ENCODE results near the gene STOML1.
"Not testable (repeated sequence)": the region's sequence is repeated elsewhere in the genome, so short reads cannot be mapped to it uniquely, and the experiment has no call there.

Gene STOML1

DNA sequence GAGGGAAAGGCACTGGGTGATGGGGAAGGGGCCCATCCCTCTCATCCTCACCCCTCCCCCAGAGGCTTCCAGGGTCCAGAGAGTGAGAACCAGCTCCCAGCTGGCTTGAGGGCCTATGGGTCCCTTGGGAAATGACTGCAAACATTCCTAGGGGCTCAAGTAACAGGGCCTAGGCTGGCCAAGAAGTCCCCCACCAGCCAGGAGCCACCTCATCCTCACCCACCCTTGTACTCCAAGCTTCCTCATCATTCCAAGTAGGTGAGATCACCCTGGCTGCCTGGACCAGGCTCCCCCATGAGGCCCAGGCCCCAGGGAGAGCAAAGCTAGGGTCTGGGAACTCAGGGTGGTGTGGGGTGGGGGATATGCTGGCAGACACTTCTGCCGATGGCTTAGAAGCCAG lies 51.1 kb downstream of the STOML1 start:
- TF ChIP-seq, protein P1, sequence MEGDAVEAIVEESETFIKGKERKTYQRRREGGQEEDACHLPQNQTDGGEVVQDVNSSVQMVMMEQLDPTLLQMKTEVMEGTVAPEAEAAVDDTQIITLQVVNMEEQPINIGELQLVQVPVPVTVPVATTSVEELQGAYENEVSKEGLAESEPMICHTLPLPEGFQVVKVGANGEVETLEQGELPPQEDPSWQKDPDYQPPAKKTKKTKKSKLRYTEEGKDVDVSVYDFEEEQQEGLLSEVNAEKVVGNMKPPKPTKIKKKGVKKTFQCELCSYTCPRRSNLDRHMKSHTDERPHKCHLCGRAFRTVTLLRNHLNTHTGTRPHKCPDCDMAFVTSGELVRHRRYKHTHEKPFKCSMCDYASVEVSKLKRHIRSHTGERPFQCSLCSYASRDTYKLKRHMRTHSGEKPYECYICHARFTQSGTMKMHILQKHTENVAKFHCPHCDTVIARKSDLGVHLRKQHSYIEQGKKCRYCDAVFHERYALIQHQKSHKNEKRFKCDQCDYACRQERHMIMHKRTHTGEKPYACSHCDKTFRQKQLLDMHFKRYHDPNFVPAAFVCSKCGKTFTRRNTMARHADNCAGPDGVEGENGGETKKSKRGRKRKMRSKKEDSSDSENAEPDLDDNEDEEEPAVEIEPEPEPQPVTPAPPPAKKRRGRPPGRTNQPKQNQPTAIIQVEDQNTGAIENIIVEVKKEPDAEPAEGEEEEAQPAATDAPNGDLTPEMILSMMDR (IDR thresholded peaks at IDR 0.05; ENCODE audit: control insufficient read depth, extremely low read depth, insufficient read depth) = no peak
- no peak for DNase-seq (ENCODE audit: low read depth)
- no peak overlapping the region for H3K4me3 ChIP-seq (ENCODE audit: low read depth, low read length)

GRCh38 chr15:73940061-73940981 lies 51.8 kb downstream of the STOML1 start:
- no peak for DNase-seq (ENCODE audit: low read depth)
- TF ChIP-seq, protein P1 (IDR thresholded peaks at IDR 0.05; ENCODE audit: control insufficient read depth, extremely low read depth, insufficient read depth) = no peak
- H3K4me3 ChIP-seq (ENCODE audit: low read depth, low read length) = no peak overlapping the region

DNA sequence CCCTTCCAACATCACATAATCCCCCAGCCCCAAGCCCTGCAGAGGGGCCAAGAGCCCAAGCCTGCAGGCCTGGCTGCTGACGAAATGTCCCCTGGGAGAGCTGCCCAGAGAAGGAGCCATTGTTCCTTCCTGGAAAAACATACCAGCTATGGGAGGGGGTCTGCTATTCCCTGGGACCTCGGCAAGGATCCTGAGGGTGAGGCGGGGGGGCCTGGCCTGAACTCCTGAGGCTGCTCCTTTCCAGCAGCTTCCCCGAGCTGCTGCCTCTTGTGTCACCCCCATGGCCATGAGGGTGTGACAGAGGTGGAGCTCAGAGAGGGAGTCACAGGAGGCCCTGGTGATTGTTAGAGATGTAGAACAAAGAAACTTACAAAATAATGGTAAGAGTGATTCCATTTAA lies 53.0 kb downstream of the STOML1 start:
- TF ChIP-seq, protein P1 (IDR thresholded peaks at IDR 0.05; ENCODE audit: control insufficient read depth, extremely low read depth, insufficient read depth) = no peak
- no peak overlapping the region for H3K4me3 ChIP-seq (ENCODE audit: low read depth, low read length)
- DNase-seq (ENCODE audit: low read depth) = no peak

DNA sequence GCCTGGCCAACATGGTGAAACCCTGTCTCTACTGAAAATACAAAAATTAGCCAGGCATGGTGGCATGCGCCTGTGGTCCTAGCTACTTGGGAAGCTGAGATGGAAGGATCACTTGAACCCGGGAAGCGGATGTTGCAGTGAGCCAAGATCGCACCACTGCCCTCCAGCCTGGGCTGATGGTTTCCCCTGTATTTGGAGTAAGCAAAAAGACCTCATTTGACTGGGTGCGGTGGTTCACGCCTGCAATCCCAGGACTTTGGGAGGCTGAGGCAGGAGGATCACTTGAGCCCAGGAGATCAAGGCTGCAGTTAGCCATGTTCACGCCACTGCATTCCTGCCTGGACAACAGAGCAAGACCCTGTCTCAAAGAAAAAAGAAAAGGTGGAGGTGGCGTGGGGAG lies 53.6 kb downstream of the STOML1 start:
- DNase-seq (ENCODE audit: low read depth); H3K4me3 ChIP-seq (ENCODE audit: low read depth, low read length): not testable (repeated sequence)

DNA sequence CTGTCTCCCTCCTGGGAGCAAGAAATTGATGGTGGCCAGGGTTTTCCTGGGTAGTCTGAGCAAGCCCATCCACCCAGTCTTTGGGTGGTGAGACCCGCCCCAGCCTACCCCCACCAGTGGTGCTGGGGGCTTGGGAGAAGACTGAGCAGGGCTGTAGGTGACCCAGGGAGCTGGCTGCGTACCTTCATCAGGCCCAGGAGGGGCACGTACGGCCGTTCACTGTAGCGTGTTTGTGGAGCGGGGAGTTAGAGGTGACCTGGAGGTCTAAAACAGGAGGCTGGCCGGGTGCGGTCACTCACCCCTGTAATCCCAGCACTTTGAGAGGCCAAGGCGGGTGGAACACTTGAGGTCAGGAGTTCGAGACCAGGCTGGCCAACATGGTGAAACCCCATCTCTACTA lies 54.4 kb downstream of the STOML1 start:
- DNase-seq (ENCODE audit: low read depth) = no peak
- no peak overlapping the region for H3K4me3 ChIP-seq (ENCODE audit: low read depth, low read length)
- TF ChIP-seq, protein P1 (IDR thresholded peaks at IDR 0.05; ENCODE audit: control insufficient read depth, extremely low read depth, insufficient read depth) = no peak

DNA sequence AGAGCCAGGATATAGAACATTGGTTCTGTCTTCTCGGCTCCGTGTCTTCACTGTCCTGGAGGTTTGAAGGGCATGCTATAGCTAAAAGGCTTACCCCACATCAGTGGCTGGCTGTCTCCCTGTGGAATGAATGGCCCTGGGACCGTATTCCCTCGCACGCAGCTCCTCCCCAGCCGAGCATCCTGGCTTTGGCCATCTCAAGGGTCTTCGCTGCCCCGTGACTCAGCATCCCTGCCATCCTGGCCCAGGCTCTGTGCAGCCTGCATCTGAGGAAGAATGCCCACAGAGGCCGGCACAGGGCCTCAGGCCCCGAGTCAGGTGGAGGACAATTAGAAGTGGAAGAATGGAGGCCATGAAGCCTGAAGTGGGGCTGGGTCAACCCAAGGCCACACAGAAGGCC lies 54.8 kb downstream of the STOML1 start:
- H3K4me3 ChIP-seq (ENCODE audit: low read depth, low read length) = no peak overlapping the region
- no peak for DNase-seq (ENCODE audit: low read depth)
- TF ChIP-seq, protein P1 (IDR thresholded peaks at IDR 0.05; ENCODE audit: control insufficient read depth, extremely low read depth, insufficient read depth) = no peak

DNA sequence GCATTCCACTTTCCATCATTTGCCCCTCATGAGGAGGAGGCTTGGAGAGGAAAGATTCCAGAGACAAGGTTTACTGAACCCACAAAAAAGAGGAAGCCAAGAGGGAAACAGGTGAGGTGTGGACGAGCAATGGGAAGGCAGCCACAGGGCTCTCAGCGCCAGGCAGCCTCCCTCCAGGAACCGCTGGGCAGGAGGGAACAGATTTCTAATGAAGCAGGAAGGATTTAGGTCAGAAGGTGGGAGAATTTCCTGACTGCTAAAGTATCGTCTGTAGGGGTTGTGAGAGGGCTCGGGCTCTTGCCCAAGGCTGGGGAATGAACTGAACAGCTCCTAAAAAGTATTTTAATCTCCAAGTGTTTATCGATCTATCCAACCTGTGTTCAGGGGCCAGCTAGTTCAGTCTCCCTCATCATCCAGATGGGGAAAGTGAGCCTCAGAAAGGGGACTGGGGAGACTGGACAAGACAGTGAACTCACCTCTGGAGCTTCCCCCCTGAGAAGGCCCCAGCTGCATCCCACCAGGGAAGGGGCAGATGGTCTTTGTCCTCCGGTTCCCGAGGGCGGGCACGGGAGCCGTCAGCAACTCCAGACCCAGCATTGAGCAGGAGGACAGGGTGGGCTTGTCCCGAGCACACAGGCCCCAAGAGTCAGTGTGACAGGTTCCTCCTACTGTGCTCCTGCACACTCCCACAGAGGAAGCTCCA lies 55.4 kb downstream of the STOML1 start:
- TF ChIP-seq, protein P1 (IDR thresholded peaks at IDR 0.05; ENCODE audit: control insufficient read depth, extremely low read depth, insufficient read depth) = no peak
- no peak for DNase-seq (ENCODE audit: low read depth)
- no peak overlapping the region for H3K4me3 ChIP-seq (ENCODE audit: low read depth, low read length)
